ENCODE measurements around the gene SGTA.

- TF ChIP-seq EP300 (IDR thresholded peaks at IDR 0.05; ENCODE audit: borderline replicate concordance in 1 of 2, low read depth in 2 of 2, low read length in 2 of 2) (no peak), EZH2 (IDR thresholded peaks at IDR 0.05; ENCODE audit: low read depth, low read length, severe bottlenecking) (no peak), PHF8 (conservative IDR thresholded peaks at IDR 0.05; ENCODE audit: low read depth, low read length) (no peak), ZNF274 (IDR thresholded peaks at IDR 0.05; ENCODE audit: borderline replicate concordance, extremely low read depth, low read length) (no peak), POU5F1 (IDR thresholded peaks at IDR 0.05; ENCODE audit: low read depth, low read length) (no peak), RAD21 (IDR thresholded peaks at IDR 0.05 in 1 of 2, conservative IDR thresholded peaks at IDR 0.05 in 1 of 2; ENCODE audit: low read depth in 2 of 2, low read length in 2 of 2) (no peak), HDAC6 (IDR thresholded peaks at IDR 0.05; ENCODE audit: low read depth, low read length) (no peak), POLR2AphosphoS5 (IDR thresholded peaks at IDR 0.05; ENCODE audit: low read depth, low read length) (no peak), CTCF (IDR thresholded peaks at IDR 0.05; ENCODE audit: control extremely low read depth in 1 of 3, insufficient read depth in 1 of 3, low read depth in 1 of 3, low read length in 3 of 3) (no peak), POLR2A (IDR thresholded peaks at IDR 0.05; ENCODE audit: control extremely low read depth in 1 of 2, low read depth in 2 of 2, low read length in 2 of 2) (no peak), TAF1 (IDR thresholded peaks at IDR 0.05; ENCODE audit: low read depth, low read length) (no peak), TAF7 (optimal IDR thresholded peaks at IDR 0.05; ENCODE audit: borderline replicate concordance, low read depth, low read length) (no peak), USF2 (IDR thresholded peaks at IDR 0.05; ENCODE audit: low read length) (no peak), TBP (IDR thresholded peaks at IDR 0.05; ENCODE audit: low read depth, low read length) (no peak)
Measured at GRCh38 chr19:2793126-2793525, 10.1 kb upstream of the SGTA start.

All from H1 (cell line).